ENCODE results near the gene STK24. TPM values are rescaled to one million over a fixed set of nuclear protein-coding genes. Genes with fewer than 3 reads are reported as not detected.

The STK24 gene
- total and polyA plus RNA-seq, 10 of the 15 experiments (the other 5 are each of a cell fraction or from before 2014, with no cell fraction given) = 7.5 to 115 (median 52.9) TPM

DNA sequence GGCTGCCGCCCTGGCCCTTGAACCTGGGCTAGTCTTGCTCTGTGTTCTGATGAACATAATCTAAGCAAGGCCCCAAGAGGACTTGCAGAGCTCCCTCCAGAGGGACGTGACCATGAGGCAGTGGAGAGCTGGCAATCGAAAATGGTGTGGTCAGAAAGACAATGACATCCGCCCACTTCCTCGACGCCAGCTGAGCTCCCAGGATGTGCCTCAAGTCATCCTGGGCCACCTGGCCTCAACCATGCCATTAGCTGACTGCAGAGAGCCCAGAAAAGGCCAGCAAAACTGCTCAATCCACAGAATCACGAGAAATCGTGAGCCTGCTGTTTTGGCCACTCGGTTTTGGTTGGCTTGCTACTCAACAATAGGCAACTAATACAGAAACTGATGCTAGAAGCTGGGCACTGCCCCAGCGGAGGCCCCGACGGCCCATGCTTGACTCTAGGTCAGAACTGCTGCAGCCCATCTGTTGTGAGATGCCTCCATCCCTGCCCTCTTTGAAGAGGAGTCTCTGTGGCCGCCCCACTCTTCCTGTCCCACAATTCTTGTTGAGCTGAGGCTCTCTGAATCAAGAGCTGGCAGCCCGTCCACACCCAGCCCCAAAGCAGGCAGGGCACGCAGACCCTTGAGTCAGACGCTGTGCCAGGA lies 53.3 kb downstream of the STK24 start (continued):
- TF ChIP-seq, protein P1, sequence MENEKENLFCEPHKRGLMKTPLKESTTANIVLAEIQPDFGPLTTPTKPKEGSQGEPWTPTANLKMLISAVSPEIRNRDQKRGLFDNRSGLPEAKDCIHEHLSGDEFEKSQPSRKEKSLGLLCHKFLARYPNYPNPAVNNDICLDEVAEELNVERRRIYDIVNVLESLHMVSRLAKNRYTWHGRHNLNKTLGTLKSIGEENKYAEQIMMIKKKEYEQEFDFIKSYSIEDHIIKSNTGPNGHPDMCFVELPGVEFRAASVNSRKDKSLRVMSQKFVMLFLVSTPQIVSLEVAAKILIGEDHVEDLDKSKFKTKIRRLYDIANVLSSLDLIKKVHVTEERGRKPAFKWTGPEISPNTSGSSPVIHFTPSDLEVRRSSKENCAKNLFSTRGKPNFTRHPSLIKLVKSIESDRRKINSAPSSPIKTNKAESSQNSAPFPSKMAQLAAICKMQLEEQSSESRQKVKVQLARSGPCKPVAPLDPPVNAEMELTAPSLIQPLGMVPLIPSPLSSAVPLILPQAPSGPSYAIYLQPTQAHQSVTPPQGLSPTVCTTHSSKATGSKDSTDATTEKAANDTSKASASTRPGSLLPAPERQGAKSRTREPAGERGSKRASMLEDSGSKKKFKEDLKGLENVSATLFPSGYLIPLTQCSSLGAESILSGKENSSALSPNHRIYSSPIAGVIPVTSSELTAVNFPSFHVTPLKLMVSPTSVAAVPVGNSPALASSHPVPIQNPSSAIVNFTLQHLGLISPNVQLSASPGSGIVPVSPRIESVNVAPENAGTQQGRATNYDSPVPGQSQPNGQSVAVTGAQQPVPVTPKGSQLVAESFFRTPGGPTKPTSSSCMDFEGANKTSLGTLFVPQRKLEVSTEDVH (IDR thresholded peaks at IDR 0.05; ENCODE audit: low read depth, partially characterized antibody) = no peak
- TF ChIP-seq CBX3 (IDR thresholded peaks at IDR 0.05; ENCODE audit: borderline replicate concordance, low read depth) (no peak), CREB1 (IDR thresholded peaks at IDR 0.05; ENCODE audit: low read depth) (0 out of 2 replicates have a peak, but pooled peaks have one; percentile 3), ZNF24 (IDR thresholded peaks at IDR 0.05) (no peak), CBX5 (IDR thresholded peaks at IDR 0.05; ENCODE audit: low read depth) (no peak), NR2F1 (conservative IDR thresholded peaks at IDR 0.05) (no peak), MYB (IDR thresholded peaks at IDR 0.05; ENCODE audit: borderline replicate concordance, low read depth, low read length) (no peak), SMC3 (IDR thresholded peaks at IDR 0.05; ENCODE audit: borderline replicate concordance, low read length) (0 out of 2 replicates have a peak, but pooled peaks have one; percentile 17), SIN3A (IDR thresholded peaks at IDR 0.05; ENCODE audit: low read depth, low read length) (no peak)
- TF ChIP-seq, protein P2, sequence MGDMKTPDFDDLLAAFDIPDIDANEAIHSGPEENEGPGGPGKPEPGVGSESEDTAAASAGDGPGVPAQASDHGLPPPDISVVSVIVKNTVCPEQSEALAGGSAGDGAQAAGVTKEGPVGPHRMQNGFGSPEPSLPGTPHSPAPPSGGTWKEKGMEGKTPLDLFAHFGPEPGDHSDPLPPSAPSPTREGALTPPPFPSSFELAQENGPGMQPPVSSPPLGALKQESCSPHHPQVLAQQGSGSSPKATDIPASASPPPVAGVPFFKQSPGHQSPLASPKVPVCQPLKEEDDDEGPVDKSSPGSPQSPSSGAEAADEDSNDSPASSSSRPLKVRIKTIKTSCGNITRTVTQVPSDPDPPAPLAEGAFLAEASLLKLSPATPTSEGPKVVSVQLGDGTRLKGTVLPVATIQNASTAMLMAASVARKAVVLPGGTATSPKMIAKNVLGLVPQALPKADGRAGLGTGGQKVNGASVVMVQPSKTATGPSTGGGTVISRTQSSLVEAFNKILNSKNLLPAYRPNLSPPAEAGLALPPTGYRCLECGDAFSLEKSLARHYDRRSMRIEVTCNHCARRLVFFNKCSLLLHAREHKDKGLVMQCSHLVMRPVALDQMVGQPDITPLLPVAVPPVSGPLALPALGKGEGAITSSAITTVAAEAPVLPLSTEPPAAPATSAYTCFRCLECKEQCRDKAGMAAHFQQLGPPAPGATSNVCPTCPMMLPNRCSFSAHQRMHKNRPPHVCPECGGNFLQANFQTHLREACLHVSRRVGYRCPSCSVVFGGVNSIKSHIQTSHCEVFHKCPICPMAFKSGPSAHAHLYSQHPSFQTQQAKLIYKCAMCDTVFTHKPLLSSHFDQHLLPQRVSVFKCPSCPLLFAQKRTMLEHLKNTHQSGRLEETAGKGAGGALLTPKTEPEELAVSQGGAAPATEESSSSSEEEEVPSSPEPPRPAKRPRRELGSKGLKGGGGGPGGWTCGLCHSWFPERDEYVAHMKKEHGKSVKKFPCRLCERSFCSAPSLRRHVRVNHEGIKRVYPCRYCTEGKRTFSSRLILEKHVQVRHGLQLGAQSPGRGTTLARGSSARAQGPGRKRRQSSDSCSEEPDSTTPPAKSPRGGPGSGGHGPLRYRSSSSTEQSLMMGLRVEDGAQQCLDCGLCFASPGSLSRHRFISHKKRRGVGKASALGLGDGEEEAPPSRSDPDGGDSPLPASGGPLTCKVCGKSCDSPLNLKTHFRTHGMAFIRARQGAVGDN (IDR thresholded peaks at IDR 0.05) = peak; percentile 88
- TF ChIP-seq, protein P3, sequence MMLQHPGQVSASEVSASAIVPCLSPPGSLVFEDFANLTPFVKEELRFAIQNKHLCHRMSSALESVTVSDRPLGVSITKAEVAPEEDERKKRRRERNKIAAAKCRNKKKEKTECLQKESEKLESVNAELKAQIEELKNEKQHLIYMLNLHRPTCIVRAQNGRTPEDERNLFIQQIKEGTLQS (IDR thresholded peaks at IDR 0.05; ENCODE audit: borderline replicate concordance, extremely low read depth, low read depth, low read length) = no peak
- TF ChIP-seq, protein P4, sequence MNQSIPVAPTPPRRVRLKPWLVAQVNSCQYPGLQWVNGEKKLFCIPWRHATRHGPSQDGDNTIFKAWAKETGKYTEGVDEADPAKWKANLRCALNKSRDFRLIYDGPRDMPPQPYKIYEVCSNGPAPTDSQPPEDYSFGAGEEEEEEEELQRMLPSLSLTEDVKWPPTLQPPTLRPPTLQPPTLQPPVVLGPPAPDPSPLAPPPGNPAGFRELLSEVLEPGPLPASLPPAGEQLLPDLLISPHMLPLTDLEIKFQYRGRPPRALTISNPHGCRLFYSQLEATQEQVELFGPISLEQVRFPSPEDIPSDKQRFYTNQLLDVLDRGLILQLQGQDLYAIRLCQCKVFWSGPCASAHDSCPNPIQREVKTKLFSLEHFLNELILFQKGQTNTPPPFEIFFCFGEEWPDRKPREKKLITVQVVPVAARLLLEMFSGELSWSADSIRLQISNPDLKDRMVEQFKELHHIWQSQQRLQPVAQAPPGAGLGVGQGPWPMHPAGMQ (IDR thresholded peaks at IDR 0.05; ENCODE audit: borderline replicate concordance) = no peak
- TF ChIP-seq, protein P5, sequence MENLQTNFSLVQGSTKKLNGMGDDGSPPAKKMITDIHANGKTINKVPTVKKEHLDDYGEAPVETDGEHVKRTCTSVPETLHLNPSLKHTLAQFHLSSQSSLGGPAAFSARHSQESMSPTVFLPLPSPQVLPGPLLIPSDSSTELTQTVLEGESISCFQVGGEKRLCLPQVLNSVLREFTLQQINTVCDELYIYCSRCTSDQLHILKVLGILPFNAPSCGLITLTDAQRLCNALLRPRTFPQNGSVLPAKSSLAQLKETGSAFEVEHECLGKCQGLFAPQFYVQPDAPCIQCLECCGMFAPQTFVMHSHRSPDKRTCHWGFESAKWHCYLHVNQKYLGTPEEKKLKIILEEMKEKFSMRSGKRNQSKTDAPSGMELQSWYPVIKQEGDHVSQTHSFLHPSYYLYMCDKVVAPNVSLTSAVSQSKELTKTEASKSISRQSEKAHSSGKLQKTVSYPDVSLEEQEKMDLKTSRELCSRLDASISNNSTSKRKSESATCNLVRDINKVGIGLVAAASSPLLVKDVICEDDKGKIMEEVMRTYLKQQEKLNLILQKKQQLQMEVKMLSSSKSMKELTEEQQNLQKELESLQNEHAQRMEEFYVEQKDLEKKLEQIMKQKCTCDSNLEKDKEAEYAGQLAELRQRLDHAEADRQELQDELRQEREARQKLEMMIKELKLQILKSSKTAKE (IDR thresholded peaks at IDR 0.05; ENCODE audit: low read depth, poor library complexity, severe bottlenecking) = no peak
